Measurements from ENCODE around the gene ARL3.

- TF ChIP-seq CTCF (IDR thresholded peaks at IDR 0.05) (no peak), POLR2A (IDR thresholded peaks at IDR 0.05) (no peak)
These were observed 55.4 kb downstream of the ARL3 start for GRCh38 chr10:102658802-102659201.

All from suprapubic skin (tissue), 3 donors.